HFFc6 (cell line): ENCODE measurements around the gene PSTPIP2. TPM values are rescaled to one million over a fixed set of nuclear protein-coding genes. Genes with fewer than 3 reads are reported as not detected.

Experiments used
- DNase-seq: peaks from one replicate; pipeline ENCODE4 v3.0.0-alpha.2; 2018
- H3K27ac Mint-ChIP-seq: 2 replicates; pipeline ENCODE4 v1.8.0; 2020; ENCODE audit warnings: mild to moderate bottlenecking, mixed read lengths
- H3K27me3 Mint-ChIP-seq: 2 replicates; pipeline ENCODE4 v1.8.0; 2021; ENCODE audit warnings: mild to moderate bottlenecking, moderate library complexity, mixed read lengths; ENCODE audit not compliant: insufficient read depth
- H3K36me3 Mint-ChIP-seq: 2 replicates; pipeline ENCODE4 v1.8.0; 2021; ENCODE audit warnings: low read depth, mixed read lengths
- H3K4me1 Mint-ChIP-seq: 2 replicates; pipeline ENCODE4 v1.8.0; 2020; ENCODE audit warnings: low read depth, mixed read lengths
- H3K4me3 Mint-ChIP-seq: 2 replicates; pipeline ENCODE4 v1.8.0; 2020; ENCODE audit warnings: mild to moderate bottlenecking, moderate library complexity, mixed read lengths
- H3K9me3 Mint-ChIP-seq: 2 replicates; pipeline ENCODE4 v1.8.0; 2020; ENCODE audit warnings: mild to moderate bottlenecking, mixed read lengths
- total RNA-seq, 6 experiments: library from RNA; stranded (reverse); fragmentation: NEBNext Ultra II Directional; extraction: Animal tissue kit (Norgen Biotek cat#: 25700); gene quantifications; 2 replicates in 1 of 6; 3 replicates in 5 of 6; pipeline ENCODE4 v1.2.3, GENCODE V29; 2021
- TF ChIP-seq, protein P1 (sequence below): fragments of 200-600 bp; sonication (generic); IDR thresholded peaks from 2 replicates; pipeline ENCODE4 v1.5.0; 2021; ENCODE audit warnings: antibody characterized with exemption, mild to moderate bottlenecking

Gene PSTPIP2
- total RNA-seq, 6 experiments from 2014 or later = 7.8 to 10.4 (median 8.7) TPM

GRCh38 chr18:46001892-46002291 lies 70.2 kb downstream of the PSTPIP2 start:
- peaks cover 12% of the 10 kb centered on the region for H3K36me3 Mint-ChIP-seq
- no peak overlapping the region for H3K27ac Mint-ChIP-seq
- H3K4me1 Mint-ChIP-seq = no peaks in the 10 kb centered on the region
- peaks cover 7% of the 10 kb centered on the region; the same call in 1 of the 2 replicates for H3K9me3 Mint-ChIP-seq
- no peak for DNase-seq
- peaks cover 2% of the 10 kb centered on the region; the same call in 1 of the 2 replicates for H3K27me3 Mint-ChIP-seq
- TF ChIP-seq, protein P1, sequence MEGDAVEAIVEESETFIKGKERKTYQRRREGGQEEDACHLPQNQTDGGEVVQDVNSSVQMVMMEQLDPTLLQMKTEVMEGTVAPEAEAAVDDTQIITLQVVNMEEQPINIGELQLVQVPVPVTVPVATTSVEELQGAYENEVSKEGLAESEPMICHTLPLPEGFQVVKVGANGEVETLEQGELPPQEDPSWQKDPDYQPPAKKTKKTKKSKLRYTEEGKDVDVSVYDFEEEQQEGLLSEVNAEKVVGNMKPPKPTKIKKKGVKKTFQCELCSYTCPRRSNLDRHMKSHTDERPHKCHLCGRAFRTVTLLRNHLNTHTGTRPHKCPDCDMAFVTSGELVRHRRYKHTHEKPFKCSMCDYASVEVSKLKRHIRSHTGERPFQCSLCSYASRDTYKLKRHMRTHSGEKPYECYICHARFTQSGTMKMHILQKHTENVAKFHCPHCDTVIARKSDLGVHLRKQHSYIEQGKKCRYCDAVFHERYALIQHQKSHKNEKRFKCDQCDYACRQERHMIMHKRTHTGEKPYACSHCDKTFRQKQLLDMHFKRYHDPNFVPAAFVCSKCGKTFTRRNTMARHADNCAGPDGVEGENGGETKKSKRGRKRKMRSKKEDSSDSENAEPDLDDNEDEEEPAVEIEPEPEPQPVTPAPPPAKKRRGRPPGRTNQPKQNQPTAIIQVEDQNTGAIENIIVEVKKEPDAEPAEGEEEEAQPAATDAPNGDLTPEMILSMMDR = no peak
- H3K4me3 Mint-ChIP-seq = no peak overlapping the region

- TF ChIP-seq, protein P1 = no peak
- Mint-ChIP-seq H3K4me3 (no peak overlapping the region), H3K36me3 (peaks cover 12% of the 10 kb centered on the region), H3K27me3 (peaks cover 2% of the 10 kb centered on the region; the same call in 1 of the 2 replicates), H3K27ac (no peak overlapping the region), H3K9me3 (peaks cover 7% of the 10 kb centered on the region; the same call in 1 of the 2 replicates), H3K4me1 (no peaks in the 10 kb centered on the region)
- DNase-seq = no peak
These were observed 71.0 kb downstream of the PSTPIP2 start for GRCh38 chr18:46001074-46001473.

- TF ChIP-seq, protein P1 = no peak
- DNase-seq = no peak
- Mint-ChIP-seq H3K4me3 (no peak overlapping the region), H3K4me1 (no peaks in the 10 kb centered on the region; the same call in 1 of the 2 replicates), H3K9me3 (peaks cover 7% of the 10 kb centered on the region; the same call in 1 of the 2 replicates), H3K27ac (no peak overlapping the region), H3K36me3 (peaks cover 12% of the 10 kb centered on the region), H3K27me3 (peaks cover 2% of the 10 kb centered on the region; the same call in 1 of the 2 replicates)
These were observed 72.5 kb downstream of the PSTPIP2 start for GRCh38 chr18:45999536-45999935.

DNA sequence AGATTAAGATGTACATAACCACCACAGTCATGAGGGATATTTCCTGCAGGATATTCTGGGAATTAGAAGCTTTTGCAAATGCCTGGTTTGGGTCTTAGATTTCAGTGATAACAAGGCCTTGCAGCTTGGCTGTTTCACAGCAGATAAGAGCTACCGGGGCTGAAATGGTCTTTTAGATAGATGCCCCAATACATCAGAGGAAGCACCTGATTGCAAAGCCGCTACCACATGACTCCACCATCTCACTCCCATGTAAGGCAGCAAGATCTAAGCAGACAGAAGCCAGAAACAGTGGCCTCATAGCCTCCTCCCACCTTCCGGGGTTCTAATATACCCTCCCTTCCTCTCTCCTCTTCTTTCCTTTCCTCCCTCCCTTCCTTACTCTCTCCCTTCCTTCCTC lies 73.8 kb downstream of the PSTPIP2 start:
- H3K4me3 Mint-ChIP-seq = no peak overlapping the region
- no peak overlapping the region; the same call in 1 of the 2 replicates for H3K27ac Mint-ChIP-seq
- peaks cover 12% of the 10 kb centered on the region for H3K36me3 Mint-ChIP-seq
- peaks cover 2% of the 10 kb centered on the region; the same call in 1 of the 2 replicates for H3K27me3 Mint-ChIP-seq
- TF ChIP-seq, protein P1 = no peak
- no peak for DNase-seq
- H3K9me3 Mint-ChIP-seq = peaks cover 7% of the 10 kb centered on the region; the same call in 1 of the 2 replicates
- peaks cover 12% of the 10 kb centered on the region for H3K4me1 Mint-ChIP-seq

DNA sequence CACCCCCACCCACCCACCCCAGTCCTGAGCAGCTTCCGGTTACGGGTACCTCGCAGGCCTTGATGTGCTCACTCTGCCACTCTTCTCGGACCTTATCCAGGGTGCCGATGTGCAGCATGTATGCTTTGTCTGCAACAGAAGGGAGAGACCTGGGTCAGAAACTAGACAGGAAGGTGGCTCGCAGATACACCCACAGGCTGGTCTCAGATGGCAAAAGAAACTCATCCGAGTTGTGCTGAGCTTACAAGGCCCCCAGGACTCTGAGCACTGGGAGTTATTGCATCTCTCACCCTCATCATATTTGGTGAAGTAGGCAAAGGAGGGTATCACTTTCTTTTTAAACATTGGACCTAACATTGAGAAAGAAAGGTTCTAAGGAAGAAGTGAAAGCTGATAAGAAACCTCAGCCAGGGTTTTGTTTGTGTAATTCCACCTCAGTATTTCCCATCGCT lies 74.3 kb downstream of the PSTPIP2 start:
- Mint-ChIP-seq H3K4me3 (no peak overlapping the region), H3K27ac (no peak overlapping the region), H3K27me3 (peaks cover 2% of the 10 kb centered on the region; the same call in 1 of the 2 replicates), H3K9me3 (peaks cover 4% of the 10 kb centered on the region; the same call in 1 of the 2 replicates), H3K4me1 (peaks cover 15% of the 10 kb centered on the region), H3K36me3 (peaks cover 9% of the 10 kb centered on the region)
- no peak for DNase-seq
- TF ChIP-seq, protein P1 = no peak
